Fibroblast of villous mesenchyme (primary cell): ENCODE results near the gene RLBP1. TPM values are rescaled to one million over a fixed set of nuclear protein-coding genes. Genes with fewer than 3 reads are reported as not detected.

ENCODE experiments used
- DNase-seq: peaks from one replicate; pipeline ENCODE4 v3.0.0-alpha.2; 2010; ENCODE audit warnings: low read depth
- H3K4me3 ChIP-seq: 2 replicates; pipeline ENCODE4 v1.5.1; 2011; ENCODE audit warnings: low read depth, mild to moderate bottlenecking, low read length
- CTCF ChIP-seq: IDR thresholded peaks from 2 replicates; pipeline ENCODE4 v1.5.1; 2012; ENCODE audit warnings: low read depth, mild to moderate bottlenecking, low read length; ENCODE audit not compliant: insufficient read depth
- total RNA-seq: library from RNA; depleted of rRNA; stranded (reverse); fragments of >200 nt; gene quantifications from 2 replicates; pipeline ENCODE4 v1.2.3, GENCODE V29; 2012

The RLBP1 gene
- total RNA-seq, 1 donor = not detected

DNA sequence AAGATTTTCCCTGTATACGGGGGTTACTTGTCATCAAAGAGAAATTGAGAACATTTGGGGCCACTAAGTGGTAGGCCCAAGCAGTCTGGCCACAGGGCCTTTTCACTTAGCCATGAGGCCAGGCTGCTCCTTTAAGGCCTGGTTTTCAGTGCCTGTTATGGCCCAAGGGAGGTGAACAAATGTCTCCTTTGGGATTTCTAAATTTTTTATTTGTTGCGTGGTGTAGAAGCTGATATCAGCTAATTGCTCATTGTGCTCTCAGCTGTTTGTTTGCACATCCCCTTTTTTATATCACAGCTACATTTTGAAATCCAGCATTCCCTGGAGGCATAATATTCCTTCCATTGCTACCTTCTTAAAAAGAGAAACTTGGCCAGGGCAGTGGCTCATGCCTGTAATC, 48.5 kb downstream of the RLBP1 start:
- no peak for DNase-seq
- no peak for TF ChIP-seq CTCF

DNA sequence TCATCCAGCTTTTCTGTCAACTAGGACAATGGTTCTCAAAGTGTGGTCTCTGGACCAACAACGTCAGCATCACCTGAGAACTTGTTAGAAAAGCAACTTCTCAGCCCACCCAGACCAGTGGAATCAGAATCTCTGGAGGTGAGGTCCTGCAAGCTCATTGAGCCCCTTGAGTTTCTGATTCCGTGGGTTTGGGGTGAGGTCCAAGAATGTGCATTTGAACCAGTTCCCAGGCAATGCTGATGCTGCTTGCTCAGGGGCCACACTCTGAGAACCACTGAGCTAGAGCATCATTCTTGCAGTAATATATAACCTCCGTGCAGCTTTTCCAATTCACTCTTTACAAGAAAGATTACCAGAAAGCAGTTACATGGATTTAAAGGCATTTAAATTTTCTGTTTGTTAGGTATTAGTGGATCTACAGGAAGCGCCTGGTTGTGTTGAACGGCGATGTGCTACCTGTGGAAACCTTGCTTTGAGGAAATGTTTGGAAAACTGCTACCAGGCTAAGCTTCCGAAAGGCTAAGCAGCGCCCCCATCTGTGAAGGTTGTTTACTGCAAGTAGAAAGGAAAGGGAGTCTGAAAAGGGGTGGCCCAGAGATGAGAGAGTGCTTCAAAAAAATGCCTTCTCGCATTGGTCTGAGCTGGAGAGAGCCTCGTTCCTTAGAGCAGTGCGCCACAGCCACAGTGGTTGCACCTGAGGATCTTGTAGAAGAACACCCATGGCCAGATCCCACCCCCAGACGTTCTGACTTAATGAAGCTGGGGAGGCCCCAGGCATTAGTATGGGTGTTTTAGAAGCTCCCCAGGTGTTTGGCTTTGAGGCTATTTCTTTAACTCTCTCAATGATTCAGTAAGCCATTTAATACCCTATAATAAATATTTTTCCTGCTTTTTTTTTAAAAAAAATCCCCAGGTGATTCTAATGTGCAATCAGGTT, 50.0 kb downstream of the RLBP1 start:
- peak; percentile 48 for DNase-seq
- peak; percentile 91 for TF ChIP-seq CTCF
- H3K4me3 ChIP-seq = no peak overlapping the region

More for the DNA sequence above, 48.5 kb downstream of the RLBP1 start:
- H3K4me3 ChIP-seq = no peak overlapping the region

- no peak overlapping the region for H3K4me3 ChIP-seq
- TF ChIP-seq CTCF = no peak
- DNase-seq = no peak
These were observed 51.0 kb downstream of the RLBP1 start for GRCh38 chr15:89170364-89170763.

- DNase-seq = no peak
- no peak for TF ChIP-seq CTCF
- H3K4me3 ChIP-seq = no peak overlapping the region
These were observed 53.0 kb downstream of the RLBP1 start for GRCh38 chr15:89168316-89168833.

- TF ChIP-seq CTCF = no peak
- no peak for DNase-seq
- no peak overlapping the region for H3K4me3 ChIP-seq
These were observed 53.9 kb downstream of the RLBP1 start for GRCh38 chr15:89167267-89168176.

DNA sequence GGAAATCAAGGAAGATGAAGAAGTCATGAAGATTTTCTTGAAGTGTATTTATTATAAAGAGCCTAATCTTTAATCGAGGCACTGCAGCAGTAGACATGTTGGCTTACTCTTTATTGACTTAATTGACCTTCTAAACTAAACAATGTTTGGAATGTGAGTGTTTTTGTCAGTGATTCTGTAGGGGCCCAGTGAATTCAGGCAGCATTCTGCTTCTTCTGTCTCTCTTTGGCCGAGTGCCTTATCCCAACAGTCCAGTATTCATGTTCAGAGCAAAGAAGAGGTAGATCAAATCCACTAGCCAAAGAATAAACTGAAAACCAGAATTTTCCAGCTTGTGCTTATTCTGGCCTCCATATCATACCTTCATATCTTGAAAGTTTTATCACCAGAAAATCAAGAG, 55.7 kb downstream of the RLBP1 start:
- DNase-seq = no peak
- TF ChIP-seq CTCF = no peak
- no peak overlapping the region for H3K4me3 ChIP-seq
